OCI-M1 (cell line): Measurements from ENCODE around the gene CENPH.
A peak's percentile ranks its signal among the peaks of the same experiment; 100 is the strongest.
"Not testable (repeated sequence)": the region's sequence is repeated elsewhere in the genome, so short reads cannot be mapped to it uniquely, and the experiment has no call there.

Experiments used
- DNase-seq: peaks from one replicate; lab custom pipeline; 2025; lab: John Stamatoyannopoulos, UW

Gene CENPH, protein sequence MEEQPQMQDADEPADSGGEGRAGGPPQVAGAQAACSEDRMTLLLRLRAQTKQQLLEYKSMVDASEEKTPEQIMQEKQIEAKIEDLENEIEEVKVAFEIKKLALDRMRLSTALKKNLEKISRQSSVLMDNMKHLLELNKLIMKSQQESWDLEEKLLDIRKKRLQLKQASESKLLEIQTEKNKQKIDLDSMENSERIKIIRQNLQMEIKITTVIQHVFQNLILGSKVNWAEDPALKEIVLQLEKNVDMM

DNA sequence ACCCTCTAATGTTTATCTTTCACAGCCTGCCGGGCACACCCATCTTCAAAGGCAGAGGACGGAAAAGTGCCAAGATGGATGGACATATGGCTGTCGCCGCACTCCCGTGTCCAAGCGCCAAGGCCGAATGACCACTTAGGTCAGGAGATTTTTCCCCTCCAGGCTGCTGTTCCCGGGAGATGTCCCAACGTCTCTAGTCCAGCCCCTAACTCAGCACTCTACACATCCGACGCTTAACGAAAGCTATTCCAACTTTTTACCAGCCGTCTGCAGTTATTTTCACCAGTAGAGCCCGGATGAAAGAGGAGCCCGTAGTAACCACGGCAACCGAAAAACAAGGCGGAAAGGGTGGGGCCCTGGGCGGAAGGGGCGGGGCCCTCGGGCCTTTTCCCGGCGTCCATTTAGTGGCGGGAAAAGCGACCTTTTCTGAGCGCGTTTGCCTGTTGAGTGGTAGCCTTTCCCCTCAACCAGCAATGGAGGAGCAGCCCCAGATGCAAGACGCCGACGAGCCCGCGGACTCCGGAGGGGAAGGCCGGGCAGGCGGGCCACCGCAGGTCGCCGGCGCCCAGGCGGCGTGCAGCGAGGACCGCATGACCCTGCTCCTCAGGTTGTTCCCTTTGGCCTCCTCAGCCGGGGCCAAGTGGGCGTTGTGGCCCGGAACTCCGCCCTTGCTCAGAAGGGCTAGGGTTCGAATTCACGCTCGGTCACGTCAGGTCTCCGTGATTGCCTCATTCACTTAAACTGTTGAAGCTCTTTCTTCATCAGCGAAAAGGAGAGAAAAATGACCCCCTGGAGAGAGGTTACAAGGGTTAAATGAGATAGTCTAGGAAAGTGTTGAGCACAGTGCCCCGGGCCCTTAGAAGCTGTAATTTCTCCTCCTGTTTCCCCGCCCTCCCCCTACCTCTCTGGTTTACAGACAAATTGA lies at the start of gene CENPH:
TSS of gene CENPH (plus strand) at position 422 of the 925 bp plus-strand sequence. CDS start at position 474, 52 bp downstream.
- peak; percentile 96 for DNase-seq

GRCh38 chr5:69140239-69140638 lies 49.1 kb upstream of the CENPH start:
- DNase-seq = not testable (repeated sequence)

- DNase-seq = no peak
Observed at GRCh38 chr5:69140827-69141226, 48.6 kb upstream of the CENPH start.

- DNase-seq = not testable (repeated sequence)
Observed at GRCh38 chr5:69148576-69148975, 40.8 kb upstream of the CENPH start.

GRCh38 chr5:69148981-69149675 lies 40.3 kb upstream of the CENPH start:
- DNase-seq = no peak

- DNase-seq = no peak
Observed at GRCh38 chr5:69149676-69150010, 39.7 kb upstream of the CENPH start.

- peak; percentile 39 for DNase-seq
Observed at GRCh38 chr5:69152731-69153130, 36.7 kb upstream of the CENPH start.

DNA sequence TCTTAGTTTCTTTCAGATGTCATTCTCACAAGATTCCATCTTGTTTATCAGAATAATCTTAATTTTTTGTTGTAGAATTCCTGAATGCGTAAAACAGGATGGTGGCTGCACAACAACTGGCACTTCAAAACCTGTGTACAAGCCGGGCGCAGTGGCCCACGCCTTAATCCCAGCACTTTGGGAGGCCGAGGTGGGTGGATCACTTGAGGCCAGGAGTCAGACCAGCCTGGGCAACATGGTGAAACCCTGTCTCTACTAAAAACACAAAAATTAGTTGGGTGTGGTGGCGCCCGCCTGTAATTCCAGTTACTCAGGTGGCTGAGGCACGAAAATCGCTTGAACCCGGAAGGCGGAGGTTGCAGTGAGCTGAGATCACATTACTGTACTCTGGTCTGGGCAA lies 32.9 kb upstream of the CENPH start:
- DNase-seq = no peak

- no peak for DNase-seq
Observed at GRCh38 chr5:69158039-69158438, 31.3 kb upstream of the CENPH start.

- DNase-seq = no peak
Observed at GRCh38 chr5:69160651-69161050, 28.7 kb upstream of the CENPH start.

- DNase-seq = peak; percentile 99
Observed at GRCh38 chr5:69166686-69167492, 22.5 kb upstream of the CENPH start, which contains the start of gene CCNB1. Gene CCNB1, plus strand, starts transcription at chr5:69167150. Its CDS starts 113 bp downstream, at chr5:69167263.

- DNase-seq = peak; percentile 47
Observed at GRCh38 chr5:69167493-69167855, 21.9 kb upstream of the CENPH start.

- peak; percentile 40 for DNase-seq
Observed at GRCh38 chr5:69167929-69168328, 21.5 kb upstream of the CENPH start.

GRCh38 chr5:69170495-69170894 lies 18.9 kb upstream of the CENPH start:
- no peak for DNase-seq

DNA sequence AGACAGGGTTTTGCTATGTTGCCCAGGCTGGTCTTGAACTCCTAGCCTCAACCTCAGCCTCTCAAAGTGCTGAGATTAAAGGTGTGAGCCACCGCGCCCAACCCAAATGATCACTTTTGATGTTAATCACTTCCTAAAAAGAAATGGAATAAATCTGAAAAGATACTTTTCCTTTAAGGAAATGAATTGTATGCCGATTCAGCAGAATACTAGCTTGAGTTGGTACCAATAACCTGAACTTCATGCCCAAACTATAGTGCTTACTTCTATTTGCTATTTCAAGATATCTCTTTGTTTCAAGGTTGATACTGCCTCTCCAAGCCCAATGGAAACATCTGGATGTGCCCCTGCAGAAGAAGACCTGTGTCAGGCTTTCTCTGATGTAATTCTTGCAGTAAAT lies 18.4 kb upstream of the CENPH start:
- no peak for DNase-seq

DNA sequence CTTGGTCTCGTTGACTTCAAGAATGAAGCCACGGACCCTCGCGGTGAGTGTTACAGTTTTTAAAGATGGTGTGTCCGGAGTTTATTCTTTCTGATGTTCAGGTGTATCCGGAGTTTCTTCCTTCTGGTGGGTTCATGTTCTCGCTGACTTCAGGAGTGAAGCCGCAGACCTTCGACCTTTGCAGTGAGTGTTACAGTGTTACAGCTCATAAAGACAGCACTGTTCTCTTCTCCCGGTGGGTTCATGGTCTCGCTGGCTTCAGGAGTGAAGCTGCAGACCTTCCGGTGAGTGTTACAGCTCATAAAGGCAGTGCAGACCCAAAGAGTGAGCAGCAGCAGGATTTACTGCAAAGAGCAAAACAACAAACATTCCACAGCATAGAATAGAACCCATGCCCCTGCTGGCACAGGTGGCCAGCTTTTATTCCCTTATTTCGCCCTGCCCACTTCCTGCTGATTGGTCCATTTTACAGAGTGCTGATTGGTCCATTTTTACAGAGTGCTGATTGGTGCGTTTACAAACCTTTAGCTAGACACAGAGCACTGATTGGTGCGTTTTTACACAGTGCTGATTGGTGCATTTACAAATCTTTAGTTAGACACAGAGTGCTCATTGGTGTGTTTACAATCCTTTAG lies 7.6 kb upstream of the CENPH start:
- not testable (repeated sequence) for DNase-seq

- DNase-seq = no peak
Observed at GRCh38 chr5:69184621-69185020, 4.8 kb upstream of the CENPH start.

DNA sequence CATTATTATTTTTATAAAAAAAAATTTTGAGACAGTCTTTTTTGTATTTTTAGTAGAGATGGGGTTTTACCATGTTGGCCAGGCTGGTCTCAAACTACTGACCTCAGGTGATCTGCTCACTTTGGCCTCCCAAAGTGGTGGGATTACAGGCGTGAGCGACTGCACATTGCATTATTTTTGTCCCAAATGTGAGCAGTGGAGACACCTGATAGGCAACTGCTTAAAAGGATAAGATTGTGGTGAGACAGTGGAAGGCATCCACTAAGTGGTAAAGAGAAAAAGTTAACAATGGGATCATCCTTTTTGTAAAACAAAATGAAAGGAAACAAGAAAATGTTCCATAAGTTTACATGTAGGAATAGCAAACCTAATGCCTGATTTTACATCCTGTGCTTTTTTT lies 2.0 kb upstream of the CENPH start:
- DNase-seq = no peak

GRCh38 chr5:69188811-69189161 lies 597 bp upstream of the CENPH start:
- no peak for DNase-seq

- DNase-seq = no peak
Observed at GRCh38 chr5:69202497-69202896, 13.1 kb downstream of the CENPH start.

- DNase-seq = no peak
Observed at GRCh38 chr5:69206528-69207190, 17.3 kb downstream of the CENPH start.
